Cardiac fibroblast (primary cell): ENCODE measurements around the gene MMP15.
"Not testable (repeated sequence)": the region's sequence is repeated elsewhere in the genome, so short reads cannot be mapped to it uniquely, and the experiment has no call there.

ENCODE experiments used
- DNase-seq, 2 donors: peaks; one replicate each; pipeline versions ENCODE4 v3.0.0 to v3.0.0-alpha.2; 2010; ENCODE audit warnings: low read depth in 2 of 2
- H3K4me3 ChIP-seq, 2 donors: replicated peaks in 1 of 2; 1 replicate in 1 of 2; 2 replicates in 1 of 2; pipeline ENCODE4 v1.5.1; 2011; ENCODE audit warnings: low read depth in 2 of 2, low read length in 2 of 2, mild to moderate bottlenecking in 2 of 2, moderate library complexity in 1 of 2
- TF ChIP-seq, protein P1 (sequence below): IDR thresholded peaks from one replicate; pipeline ENCODE4 v1.5.1; 2011; ENCODE audit warnings: low read depth, mild to moderate bottlenecking, low read length, inconsistent platforms

Gene MMP15

GRCh38 chr16:58088091-58088490, 62.5 kb downstream of the MMP15 start:
- DNase-seq, result no peak
- TF ChIP-seq, protein P1, sequence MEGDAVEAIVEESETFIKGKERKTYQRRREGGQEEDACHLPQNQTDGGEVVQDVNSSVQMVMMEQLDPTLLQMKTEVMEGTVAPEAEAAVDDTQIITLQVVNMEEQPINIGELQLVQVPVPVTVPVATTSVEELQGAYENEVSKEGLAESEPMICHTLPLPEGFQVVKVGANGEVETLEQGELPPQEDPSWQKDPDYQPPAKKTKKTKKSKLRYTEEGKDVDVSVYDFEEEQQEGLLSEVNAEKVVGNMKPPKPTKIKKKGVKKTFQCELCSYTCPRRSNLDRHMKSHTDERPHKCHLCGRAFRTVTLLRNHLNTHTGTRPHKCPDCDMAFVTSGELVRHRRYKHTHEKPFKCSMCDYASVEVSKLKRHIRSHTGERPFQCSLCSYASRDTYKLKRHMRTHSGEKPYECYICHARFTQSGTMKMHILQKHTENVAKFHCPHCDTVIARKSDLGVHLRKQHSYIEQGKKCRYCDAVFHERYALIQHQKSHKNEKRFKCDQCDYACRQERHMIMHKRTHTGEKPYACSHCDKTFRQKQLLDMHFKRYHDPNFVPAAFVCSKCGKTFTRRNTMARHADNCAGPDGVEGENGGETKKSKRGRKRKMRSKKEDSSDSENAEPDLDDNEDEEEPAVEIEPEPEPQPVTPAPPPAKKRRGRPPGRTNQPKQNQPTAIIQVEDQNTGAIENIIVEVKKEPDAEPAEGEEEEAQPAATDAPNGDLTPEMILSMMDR, result no peak
- H3K4me3 ChIP-seq, result no peak overlapping the region

DNA sequence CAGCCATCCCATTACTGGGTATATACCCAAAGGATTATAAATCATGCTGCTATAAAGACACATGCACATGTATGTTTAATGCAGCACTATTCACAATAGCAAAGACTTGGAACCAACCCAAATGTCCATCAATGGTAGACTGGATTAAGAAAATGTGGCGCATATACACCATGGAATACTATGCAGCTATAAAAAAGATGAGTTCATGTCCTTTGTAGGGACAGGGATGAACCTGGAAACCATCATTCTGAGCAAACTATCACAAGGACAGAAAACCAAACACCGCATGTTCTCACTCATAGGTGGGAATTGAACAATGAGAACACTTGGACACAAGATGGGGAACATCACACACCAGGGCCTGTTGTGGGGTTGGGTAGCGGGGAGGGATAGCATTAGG, 64.8 kb downstream of the MMP15 start:
- not testable (repeated sequence) for H3K4me3 ChIP-seq, DNase-seq

GRCh38 chr16:58094026-58094425, 68.5 kb downstream of the MMP15 start:
- no peak overlapping the region for H3K4me3 ChIP-seq
- TF ChIP-seq, protein P1, result no peak
- no peak for DNase-seq

DNA sequence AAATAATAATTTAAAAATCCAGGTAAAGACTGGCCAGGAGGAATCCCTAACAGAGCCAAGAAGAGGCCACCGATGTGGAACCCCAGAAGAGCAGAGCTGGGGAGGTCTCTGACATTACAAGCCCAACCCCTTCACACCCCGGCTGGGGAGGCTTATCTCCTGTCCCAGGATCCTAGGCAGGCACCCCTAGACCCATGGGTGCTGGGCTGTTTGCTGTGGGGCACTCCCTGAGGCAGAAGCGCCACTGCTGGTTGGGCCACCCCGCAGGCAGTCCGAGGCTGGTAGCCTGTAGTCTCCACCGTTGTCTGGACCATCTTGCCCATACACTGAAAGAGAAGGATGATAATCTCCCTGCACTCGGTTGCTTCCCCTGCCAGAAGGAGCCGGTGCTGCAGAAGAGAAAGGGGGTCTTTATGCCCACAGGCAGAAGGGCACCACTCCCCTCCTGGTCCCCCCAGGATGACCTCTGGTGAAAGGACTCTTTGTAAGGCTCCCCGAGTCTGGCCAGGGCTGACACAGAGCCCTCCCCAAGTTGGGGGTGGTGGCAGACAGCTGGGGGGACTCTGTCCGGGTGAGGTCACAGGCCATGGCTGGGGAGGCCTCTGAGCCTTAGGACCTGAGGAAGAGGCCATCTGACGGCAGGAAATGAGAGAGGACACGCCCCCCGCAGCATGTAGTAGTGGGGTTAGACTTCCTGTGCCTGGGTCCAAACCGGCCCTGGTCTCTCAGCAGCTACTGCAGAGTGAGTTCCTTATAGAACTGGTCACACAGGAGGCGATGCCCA, 69.4 kb downstream of the MMP15 start:
- H3K4me3 ChIP-seq, result no peak overlapping the region
- TF ChIP-seq, protein P1, result no peak
- no peak for DNase-seq

- H3K4me3 ChIP-seq, DNase-seq: not testable (repeated sequence)
Measured at GRCh38 chr16:58095575-58095960, 70.0 kb downstream of the MMP15 start.

DNA sequence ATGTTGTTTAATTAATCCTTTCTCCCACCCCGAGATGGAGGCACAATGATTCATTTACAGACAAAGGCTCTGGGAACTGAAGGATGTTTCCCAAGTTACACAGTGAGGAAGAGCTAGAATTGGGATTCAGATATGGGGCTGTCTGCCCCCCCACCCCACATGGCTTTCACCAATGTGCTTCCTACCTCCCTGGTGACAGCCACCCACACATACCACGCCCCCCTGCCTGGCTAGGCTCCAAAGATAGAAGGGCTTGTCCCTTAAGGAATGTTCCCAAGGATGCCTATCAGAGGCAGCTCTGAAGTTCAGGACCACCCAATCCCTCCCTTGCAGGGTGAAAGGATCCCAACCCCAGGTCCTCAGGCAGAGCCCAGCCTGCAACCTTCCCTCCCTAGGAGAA, 70.7 kb downstream of the MMP15 start:
- no peak for DNase-seq
- no peak overlapping the region for H3K4me3 ChIP-seq
- TF ChIP-seq, protein P1, result no peak
